HCT116 (cell line): ENCODE measurements around the gene BCR. TPM values are rescaled to one million over a fixed set of nuclear protein-coding genes. Genes with fewer than 3 reads are reported as not detected.

Experiments
- ATAC-seq: fragments of 200-7000 bp; cut with Tn5 transposase; 2 replicates; pipeline ENCODE4 v1.9.1; 2020; ENCODE audit warnings: mild to moderate bottlenecking, moderate library complexity
- BruUV-seq: library from RNA; stranded (reverse); fragments of 400-500 nt; replicated peaks from 2 replicates; lab custom pipeline; 2021; lab: Mats Ljungman, UMichigan
- CTCF ChIA-PET: fragments of 300-600 bp; sonication (Branson Sonifier 250); formaldehyde crosslinking; loops from one replicate; lab custom pipeline; 2021; ENCODE audit warnings: antibody characterized with exemption; lab: Charles Lee
- POLR2A ChIA-PET: fragments of 300-600, 350-600 bp; sonication (Branson Sonifier 250); formaldehyde crosslinking; loops from one replicate; lab custom pipeline; 2021; ENCODE audit warnings: antibody characterized with exemption; lab: Charles Lee
- RAD21 ChIA-PET, 2 experiments: fragments of 300-600 bp; sonication (Branson Sonifier 250); formaldehyde crosslinking; loops; one replicate each; lab custom pipeline; 2023; ENCODE audit warnings: low total read pairs in 2 of 2; ENCODE audit not compliant: uncharacterized antibody in 2 of 2, unreplicated experiment in 2 of 2, low non-redundant PET in 1 of 2; lab: Charles Lee
- DNase-seq: peaks from one replicate; pipeline ENCODE4 v3.0.0-alpha.2; 2010; ENCODE audit warnings: low read depth, low spot score
- H2AFZ ChIP-seq: fragments of 200-600 bp; shearing (Covaris generic), sonication (generic); 2 replicates; pipeline ENCODE4 v1.6.1; 2017; ENCODE audit warnings: low read depth, mixed run types, mixed read lengths, antibody characterized with exemption, low read length; ENCODE audit not compliant: poor library complexity, severe bottlenecking
- H3K27ac ChIP-seq: 2 replicates; pipeline ENCODE4 v1.5.1; 2012; ENCODE audit warnings: low read depth, low read length
- H3K27me3 ChIP-seq: fragments of 200-600 bp; sonication (generic); 2 replicates; pipeline ENCODE4 v1.6.1; 2016; ENCODE audit warnings: mixed run types, low read length, mixed read lengths; ENCODE audit not compliant: insufficient read depth
- H3K36me3 ChIP-seq, 2 experiments: fragments of 200-500 bp in 1 of 2; fragments of 200-600 bp in 1 of 2; sonication (Bioruptor generic) in 1 of 2; sonication (generic) in 1 of 2; 2 replicates each; pipeline versions ENCODE4 v1.5.1 to v1.6.1; 2014 to 2016; ENCODE audit warnings: low read length in 2 of 2, inconsistent platforms in 1 of 2, mixed read lengths in 1 of 2, mixed run types in 1 of 2; ENCODE audit not compliant: insufficient read depth in 2 of 2, control insufficient read depth in 1 of 2
- H3K4me1 ChIP-seq, 2 experiments: fragments of 200-600 bp in 1 of 2; sonication (generic) in 1 of 2; 2 replicates each; pipeline versions ENCODE4 v1.5.1 to v1.6.1; 2012 to 2017; ENCODE audit warnings: low read length in 2 of 2, inconsistent platforms in 1 of 2, mild to moderate bottlenecking in 1 of 2, mixed read lengths in 1 of 2, mixed run types in 1 of 2, moderate library complexity in 1 of 2; ENCODE audit not compliant: insufficient read depth in 2 of 2, control insufficient read depth in 1 of 2
- H3K4me2 ChIP-seq: fragments of 200-600 bp; sonication (generic); 2 replicates; pipeline ENCODE4 v1.6.1; 2017; ENCODE audit warnings: mixed run types, low read length, mixed read lengths
- H3K4me3 ChIP-seq, 2 experiments: fragments of 200-600 bp in 1 of 2; sonication (generic) in 1 of 2; replicated peaks in 1 of 2; 2 replicates each; pipeline ENCODE4 v1.5.1; 2011 to 2016; ENCODE audit warnings: low read length in 2 of 2, control low read depth in 1 of 2, low read depth in 1 of 2, mild to moderate bottlenecking in 1 of 2, mixed read lengths in 1 of 2, mixed run types in 1 of 2
- H3K79me2 ChIP-seq: fragments of 200-600 bp; sonication (generic); 2 replicates; pipeline ENCODE4 v1.6.1; 2017; ENCODE audit warnings: mild to moderate bottlenecking, mixed run types, low read length, moderate library complexity, mixed read lengths; ENCODE audit not compliant: insufficient read depth
- H3K9ac ChIP-seq: fragments of 200-600 bp; sonication (generic); 2 replicates; pipeline ENCODE4 v1.6.1; 2016; ENCODE audit warnings: low read length, mixed read lengths
- H3K9me2 ChIP-seq: fragments of 200-600 bp; sonication (generic), shearing (Covaris generic); 2 replicates; pipeline ENCODE4 v1.6.1; 2017; ENCODE audit warnings: mixed run types, mild to moderate bottlenecking, moderate library complexity; ENCODE audit not compliant: insufficient read depth
- H3K9me3 ChIP-seq, 2 experiments: fragments of 200-500 bp in 1 of 2; fragments of 200-600 bp in 1 of 2; sonication (Bioruptor generic) in 1 of 2; sonication (generic) in 1 of 2; 2 replicates each; pipeline ENCODE4 v1.6.1; 2014 to 2017; ENCODE audit warnings: low read length in 2 of 2, mixed read lengths in 2 of 2, inconsistent platforms in 1 of 2, low read depth in 1 of 2, mild to moderate bottlenecking in 1 of 2, mixed run types in 1 of 2, moderate library complexity in 1 of 2; ENCODE audit not compliant: control insufficient read depth in 1 of 2, insufficient read depth in 1 of 2
- H4K20me1 ChIP-seq: fragments of 200-600 bp; sonication (generic), shearing (Covaris generic); 2 replicates; pipeline ENCODE4 v1.6.1; 2017; ENCODE audit warnings: mixed run types, mild to moderate bottlenecking, moderate library complexity; ENCODE audit not compliant: insufficient read depth
- ATF3 ChIP-seq: IDR thresholded peaks from 2 replicates; pipeline ENCODE4 v1.6.1; 2012
- CEBPB ChIP-seq: IDR thresholded peaks from 2 replicates; pipeline ENCODE4 v1.6.1; 2012; ENCODE audit warnings: low read depth
- CTCF ChIP-seq, 3 experiments: fragments of 200-600 bp in 1 of 3; sonication (generic) in 1 of 3; IDR thresholded peaks in 2 of 3; conservative IDR thresholded peaks in 1 of 3; 2 replicates each; pipeline ENCODE4 v1.5.1; 2012 to 2017; ENCODE audit warnings: low read depth in 2 of 3, low read length in 2 of 3, antibody characterized with exemption in 1 of 3, borderline replicate concordance in 1 of 3, control low read depth in 1 of 3, mild to moderate bottlenecking in 1 of 3, mixed read lengths in 1 of 3, mixed run types in 1 of 3, moderate library complexity in 1 of 3; ENCODE audit not compliant: insufficient read depth in 1 of 3
- EGR1 ChIP-seq: IDR thresholded peaks from 2 replicates; pipeline ENCODE4 v1.6.1; 2012; ENCODE audit warnings: low read depth
- EZH2phosphoT487 ChIP-seq: fragments of 200-600 bp; IDR thresholded peaks from 2 replicates; pipeline ENCODE4 v1.6.1; 2018; ENCODE audit warnings: antibody characterized with exemption, borderline replicate concordance
- POLR2A ChIP-seq: IDR thresholded peaks from 2 replicates; pipeline ENCODE4 v1.7.0; 2011; ENCODE audit warnings: borderline replicate concordance; ENCODE audit not compliant: insufficient read depth, insufficient read length; ENCODE audit errors: extremely low read depth
- RAD21 ChIP-seq: IDR thresholded peaks from 2 replicates; pipeline ENCODE4 v1.6.1; 2012; ENCODE audit warnings: low read depth, mild to moderate bottlenecking
- SRF ChIP-seq: IDR thresholded peaks from 2 replicates; pipeline ENCODE4 v1.6.1; 2012; ENCODE audit warnings: low read depth
- TCF7L2 ChIP-seq: IDR thresholded peaks from 2 replicates; pipeline ENCODE4 v1.7.0; 2011; ENCODE audit warnings: borderline replicate concordance, inconsistent platforms; ENCODE audit not compliant: insufficient read depth, insufficient read length; ENCODE audit errors: extremely low read depth
- ZBTB33 ChIP-seq: IDR thresholded peaks from 2 replicates; pipeline ENCODE4 v1.6.1; 2011; ENCODE audit warnings: mild to moderate bottlenecking, low read length, moderate library complexity; ENCODE audit not compliant: insufficient replicate concordance; ENCODE audit errors: extremely low read depth
- ZFX ChIP-seq: fragments of 450-650 bp; IDR thresholded peaks from 2 replicates; pipeline ENCODE4 v1.6.1; 2017
- intact Hi-C: fragments of 100-400 bp; cut with micrococcal nuclease; formaldehyde crosslinking; loops from 2 replicates; pipeline ENCODE4 v1.10.0; 2022
- total RNA-seq: library from RNA; stranded (reverse); gene quantifications from one replicate; pipeline ENCODE4 v1.2.1, GENCODE V29; 2021; ENCODE audit not compliant: unreplicated experiment

The BCR gene
- total RNA-seq, 1 experiment from 2014 or later, result 39.7 TPM

GRCh38 chr22:23272834-23273233, 92.5 kb downstream of the BCR start:
- Histone ChIP-seq H3K4me1 (no peaks in the 10 kb centered on the region), H4K20me1 (no peaks in the 10 kb centered on the region), H3K4me3 (no peak overlapping the region), H3K9me3 (no peaks in the 10 kb centered on the region), H3K9me2 (no peaks in the 10 kb centered on the region), H3K79me2 (no peaks in the 10 kb centered on the region), H3K27me3 (no peaks in the 10 kb centered on the region), H2AFZ (no peak overlapping the region), H3K4me2 (no peak overlapping the region), H3K27ac (no peak overlapping the region), H3K9ac (no peak overlapping the region), H3K36me3 (peaks cover 9 to 18% of the 10 kb centered on the region in 2 experiments; a peak in 3 of 4 replicates)
- POLR2A ChIA-PET, result no interaction called here
- intact Hi-C loops, result no loop called here
- RAD21 ChIA-PET, result no interaction called here
- no TSS peak for BruUV-seq
- CTCF ChIA-PET, result interaction anchor here (1.3 kb wide), 1 partner anchor 9 kb away, joined by 5 read pairs; no protein-coding TSS in a partner anchor
- no peak for DNase-seq
- ATAC-seq, result no peak
- no peak for TF ChIP-seq EGR1
- TF ChIP-seq RAD21, result no peak
- no peak for TF ChIP-seq ATF3
- TF ChIP-seq ZFX, result no peak
- no peak for TF ChIP-seq CEBPB
- TF ChIP-seq SRF, result no peak
- TF ChIP-seq ZBTB33, result no peak
- no peak for TF ChIP-seq TCF7L2
- TF ChIP-seq POLR2A, result no peak
- TF ChIP-seq EZH2phosphoT487, result no peak
- no peak for TF ChIP-seq CTCF (IDR thresholded peaks at IDR 0.05 in 2 of 3, conservative IDR thresholded peaks at IDR 0.05 in 1 of 3; ENCODE audit: borderline replicate concordance in 1 of 3, insufficient read depth in 1 of 3, low read depth in 2 of 3, low read length in 2 of 3)
